Stimulated activated CD4-positive, alpha-beta T cell treated with anti-CD3 and anti-CD28 coated beads, TNF-alpha, amount 100 ng/mL, for 48 hours (primary cell): ENCODE measurements around the gene FBLN1.
"Not testable (repeated sequence)": the region's sequence is repeated elsewhere in the genome, so short reads cannot be mapped to it uniquely, and the experiment has no call there.

Source experiments
- DNase-seq, 3 donors: peaks; one replicate each; pipeline ENCODE4 v3.0.0-alpha.2; 2020; ENCODE audit warnings: low read depth in 3 of 3

FBLN1 gene

GRCh38 chr22:45612940-45613339, 110.3 kb downstream of the FBLN1 start:
- DNase-seq, result no peak

GRCh38 chr22:45615364-45615763, 112.7 kb downstream of the FBLN1 start:
- DNase-seq, result no peak

GRCh38 chr22:45616432-45616831, 113.7 kb downstream of the FBLN1 start:
- no peak for DNase-seq

GRCh38 chr22:45617948-45618347, 115.3 kb downstream of the FBLN1 start:
- DNase-seq, result no peak

- no peak for DNase-seq
These were observed 118.0 kb downstream of the FBLN1 start for GRCh38 chr22:45620706-45621105.

GRCh38 chr22:45621836-45622600, 119.3 kb downstream of the FBLN1 start:
- no peak for DNase-seq

- not testable (repeated sequence) for DNase-seq
These were observed 120.9 kb downstream of the FBLN1 start for GRCh38 chr22:45623464-45624145.

GRCh38 chr22:45626198-45626651, 123.5 kb downstream of the FBLN1 start:
- DNase-seq, result no peak

GRCh38 chr22:45627489-45628233, 125.0 kb downstream of the FBLN1 start:
- no peak for DNase-seq

GRCh38 chr22:45628515-45628914, 125.8 kb downstream of the FBLN1 start:
- no peak for DNase-seq

- no peak for DNase-seq
These were observed 126.9 kb downstream of the FBLN1 start for GRCh38 chr22:45629469-45630089.

- DNase-seq, result no peak
These were observed 127.8 kb downstream of the FBLN1 start for GRCh38 chr22:45630436-45630835.

GRCh38 chr22:45631140-45631840, 128.6 kb downstream of the FBLN1 start:
- DNase-seq, result no peak

- DNase-seq, result no peak
These were observed 129.2 kb downstream of the FBLN1 start for GRCh38 chr22:45631841-45632238.

- no peak for DNase-seq
These were observed 130.3 kb downstream of the FBLN1 start for GRCh38 chr22:45632791-45633515.

GRCh38 chr22:45636683-45637082, 134.0 kb downstream of the FBLN1 start:
- DNase-seq, result no peak

GRCh38 chr22:45638197-45638596, 135.5 kb downstream of the FBLN1 start:
- no peak for DNase-seq

- no peak for DNase-seq
These were observed 136.4 kb downstream of the FBLN1 start for GRCh38 chr22:45638834-45639746.

GRCh38 chr22:45639747-45640102, 137.0 kb downstream of the FBLN1 start:
- no peak for DNase-seq
